ENCODE results near the gene ATXN3.

Gene ATXN3

DNA sequence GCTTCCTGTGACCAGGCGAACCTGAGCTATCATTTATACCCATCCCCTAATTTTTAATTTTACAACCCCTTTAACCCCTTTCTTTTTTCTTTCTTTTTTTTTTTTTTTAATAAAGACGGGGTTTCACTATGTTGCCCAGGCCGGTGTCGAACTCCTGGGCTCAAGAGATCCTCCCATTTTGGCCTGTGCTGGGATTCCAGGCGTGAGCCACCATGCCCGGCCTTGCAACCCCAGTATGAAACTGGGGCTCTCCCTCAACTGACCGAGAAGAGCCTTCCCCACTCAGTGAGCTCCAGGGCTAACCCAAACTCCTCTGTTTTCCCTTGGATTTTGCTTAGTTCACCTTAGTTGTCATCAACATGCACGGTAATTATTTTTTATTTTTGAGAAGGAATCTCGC is 16.4 kb upstream of the ATXN3 start:
- Histone ChIP-seq H3K79me2 (ENCODE audit: insufficient read depth, low read depth) (peaks cover 14% of the 10 kb centered on the region; the same call in 1 of the 2 replicates), H3K4me3 (IDR thresholded peaks at IDR 0.05; ENCODE audit: insufficient read depth, low read depth, low read length) (no peak overlapping the region), H2AFZ (ENCODE audit: low read depth) (no peak overlapping the region), H3K9ac (peak overlapping the region; percentile 100), H3K27ac (peak overlapping the region; percentile 89), H3K36me3 (ENCODE audit: insufficient read depth) (no peaks in the 10 kb centered on the region), H3K27me3 (ENCODE audit: insufficient read depth, low read depth) (no peaks in the 10 kb centered on the region), H4K20me1 (ENCODE audit: insufficient read depth) (no peaks in the 10 kb centered on the region), H3K4me1 (ENCODE audit: low read depth, poor library complexity, severe bottlenecking) (peaks cover 47% of the 10 kb centered on the region), H3K4me2 (peak overlapping the region; percentile 78)
- TF ChIP-seq, protein P1, sequence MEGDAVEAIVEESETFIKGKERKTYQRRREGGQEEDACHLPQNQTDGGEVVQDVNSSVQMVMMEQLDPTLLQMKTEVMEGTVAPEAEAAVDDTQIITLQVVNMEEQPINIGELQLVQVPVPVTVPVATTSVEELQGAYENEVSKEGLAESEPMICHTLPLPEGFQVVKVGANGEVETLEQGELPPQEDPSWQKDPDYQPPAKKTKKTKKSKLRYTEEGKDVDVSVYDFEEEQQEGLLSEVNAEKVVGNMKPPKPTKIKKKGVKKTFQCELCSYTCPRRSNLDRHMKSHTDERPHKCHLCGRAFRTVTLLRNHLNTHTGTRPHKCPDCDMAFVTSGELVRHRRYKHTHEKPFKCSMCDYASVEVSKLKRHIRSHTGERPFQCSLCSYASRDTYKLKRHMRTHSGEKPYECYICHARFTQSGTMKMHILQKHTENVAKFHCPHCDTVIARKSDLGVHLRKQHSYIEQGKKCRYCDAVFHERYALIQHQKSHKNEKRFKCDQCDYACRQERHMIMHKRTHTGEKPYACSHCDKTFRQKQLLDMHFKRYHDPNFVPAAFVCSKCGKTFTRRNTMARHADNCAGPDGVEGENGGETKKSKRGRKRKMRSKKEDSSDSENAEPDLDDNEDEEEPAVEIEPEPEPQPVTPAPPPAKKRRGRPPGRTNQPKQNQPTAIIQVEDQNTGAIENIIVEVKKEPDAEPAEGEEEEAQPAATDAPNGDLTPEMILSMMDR (conservative IDR thresholded peaks at IDR 0.05; ENCODE audit: low read depth, low read length) = no peak

DNA sequence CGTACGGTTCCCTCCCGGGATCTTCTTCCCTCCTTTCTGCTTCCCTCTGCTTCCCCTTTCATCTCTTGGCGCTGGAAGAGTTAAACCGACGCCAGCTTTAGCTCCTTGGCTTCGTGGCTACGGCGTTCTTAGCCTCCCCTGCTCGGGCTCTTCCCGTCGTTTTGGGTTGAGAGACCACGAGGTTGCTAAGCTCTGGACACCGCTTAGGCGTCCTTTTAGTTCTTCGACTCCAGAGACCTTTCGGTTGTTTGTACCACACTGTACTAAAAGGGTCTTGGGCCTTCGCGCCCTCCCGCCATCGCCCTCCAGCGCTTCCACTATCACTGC is 15.9 kb upstream of the ATXN3 start:
- H2AFZ ChIP-seq (ENCODE audit: low read depth) = peak overlapping the region; percentile 73
- peaks cover 43% of the 10 kb centered on the region for H3K4me1 ChIP-seq (ENCODE audit: low read depth, poor library complexity, severe bottlenecking)
- no peaks in the 10 kb centered on the region for H3K27me3 ChIP-seq (ENCODE audit: insufficient read depth, low read depth)
- H3K4me3 ChIP-seq (IDR thresholded peaks at IDR 0.05; ENCODE audit: insufficient read depth, low read depth, low read length) = no peak overlapping the region
- peak overlapping the region; percentile 78 for H3K4me2 ChIP-seq
- H3K9ac ChIP-seq = peak overlapping the region; percentile 100
- TF ChIP-seq, protein P1 (conservative IDR thresholded peaks at IDR 0.05; ENCODE audit: low read depth, low read length) = no peak
- H4K20me1 ChIP-seq (ENCODE audit: insufficient read depth) = no peaks in the 10 kb centered on the region
- H3K79me2 ChIP-seq (ENCODE audit: insufficient read depth, low read depth) = peaks cover 14% of the 10 kb centered on the region; the same call in 1 of the 2 replicates
- peak overlapping the region; percentile 89 for H3K27ac ChIP-seq
- H3K36me3 ChIP-seq (ENCODE audit: insufficient read depth) = no peaks in the 10 kb centered on the region

DNA sequence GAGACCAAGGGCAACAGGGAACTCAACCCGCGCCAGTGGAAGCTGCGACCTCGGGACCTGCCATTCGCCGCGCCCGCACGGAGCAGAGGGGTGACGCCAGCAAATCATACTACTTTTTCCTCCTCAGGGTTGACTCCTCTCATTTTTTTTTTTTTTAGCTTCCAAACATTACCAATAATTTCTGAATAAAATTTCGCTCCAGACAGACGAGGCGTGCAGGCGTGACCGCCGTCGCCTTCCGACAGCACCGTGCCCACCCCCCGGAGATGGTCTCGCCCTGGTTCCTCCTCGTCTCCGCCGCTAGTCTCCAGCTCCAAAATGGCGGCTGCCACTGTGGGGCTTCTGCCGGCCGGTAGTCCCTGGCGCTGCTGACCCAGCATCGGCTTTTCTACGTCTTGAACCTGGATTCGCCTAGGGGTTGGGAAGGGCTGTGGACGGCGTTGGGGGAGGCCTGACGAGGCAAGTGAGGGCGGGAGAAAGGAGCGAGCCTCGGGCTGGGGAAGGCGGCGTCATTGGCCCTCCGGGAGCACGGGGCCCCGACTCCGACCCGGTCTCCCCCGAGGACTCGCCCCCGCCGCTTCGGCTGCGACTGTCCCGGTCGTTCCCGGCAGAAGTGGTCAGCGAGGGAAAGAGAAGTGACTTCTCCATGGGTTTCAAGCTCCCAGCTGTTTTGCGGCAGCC is 15.4 kb upstream of the ATXN3 start, which contains the start of the genes CPSF2 and NDUFB1:
Gene CPSF2 (plus strand): TSS at position 300 of the 681 bp plus-strand sequence. CDS start 9,016 bp downstream, outside the sequence.
Gene NDUFB1 (minus strand): TSS at position 37 of the 681 bp plus-strand sequence. CDS start 4,069 bp downstream, outside the sequence.
- Histone ChIP-seq H3K4me1 (ENCODE audit: low read depth, poor library complexity, severe bottlenecking) (peaks cover 38% of the 10 kb centered on the region), H3K36me3 (ENCODE audit: insufficient read depth) (no peaks in the 10 kb centered on the region), H3K79me2 (ENCODE audit: insufficient read depth, low read depth) (peaks cover 14% of the 10 kb centered on the region; the same call in 1 of the 2 replicates), H2AFZ (ENCODE audit: low read depth) (peak within 1 kb of the TSS; percentile 73), H3K27me3 (ENCODE audit: insufficient read depth, low read depth) (no peaks in the 10 kb centered on the region), H3K4me2 (peak within 1 kb of the TSS; percentile 78), H3K4me3 (IDR thresholded peaks at IDR 0.05; ENCODE audit: insufficient read depth, low read depth, low read length) (no peak within 1 kb of the TSS), H3K27ac (peak within 1 kb of the TSS; percentile 89), H4K20me1 (ENCODE audit: insufficient read depth) (no peaks in the 10 kb centered on the region), H3K9ac (peak within 1 kb of the TSS; percentile 100)
- TF ChIP-seq, protein P1 (conservative IDR thresholded peaks at IDR 0.05; ENCODE audit: low read depth, low read length) = no peak

DNA sequence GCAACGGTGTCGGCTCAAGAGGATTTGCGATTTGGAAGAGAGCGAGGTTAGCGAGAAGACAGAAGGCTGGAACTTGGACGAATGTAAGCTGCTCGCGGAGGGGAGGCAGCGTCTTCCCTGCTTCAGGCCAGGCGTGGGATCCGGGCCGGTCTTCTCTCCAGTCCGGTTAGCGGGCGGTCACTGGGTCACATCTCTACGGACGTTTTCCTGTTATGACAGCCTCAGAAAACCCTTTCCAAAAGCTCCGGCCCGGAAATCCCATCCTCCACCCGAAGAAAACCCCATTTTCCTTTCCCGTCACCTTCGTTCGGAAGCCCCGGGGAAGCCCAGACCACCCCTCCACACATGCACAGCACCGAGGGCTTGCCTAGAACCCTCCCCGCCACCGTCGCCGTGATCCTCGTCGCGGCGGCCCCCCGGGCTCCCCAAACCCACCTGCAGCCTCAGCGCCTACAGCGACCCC is 14.9 kb upstream of the ATXN3 start:
- peak overlapping the region; percentile 42; the same call in 1 of the 2 replicates for H3K4me2 ChIP-seq
- H3K4me3 ChIP-seq (IDR thresholded peaks at IDR 0.05; ENCODE audit: insufficient read depth, low read depth, low read length) = no peak overlapping the region
- no peaks in the 10 kb centered on the region for H3K36me3 ChIP-seq (ENCODE audit: insufficient read depth)
- H3K27ac ChIP-seq = peak overlapping the region; percentile 89
- TF ChIP-seq, protein P1 (conservative IDR thresholded peaks at IDR 0.05; ENCODE audit: low read depth, low read length) = no peak
- H3K79me2 ChIP-seq (ENCODE audit: insufficient read depth, low read depth) = peaks cover 14% of the 10 kb centered on the region; the same call in 1 of the 2 replicates
- H4K20me1 ChIP-seq (ENCODE audit: insufficient read depth) = no peaks in the 10 kb centered on the region
- no peaks in the 10 kb centered on the region for H3K27me3 ChIP-seq (ENCODE audit: insufficient read depth, low read depth)
- peak overlapping the region; percentile 73; the same call in 1 of the 2 replicates for H2AFZ ChIP-seq (ENCODE audit: low read depth)
- H3K9ac ChIP-seq = peak overlapping the region; percentile 100
- peaks cover 32% of the 10 kb centered on the region for H3K4me1 ChIP-seq (ENCODE audit: low read depth, poor library complexity, severe bottlenecking)

All from KMS-11 (cell line).